Activated B cell treated with CpG ODN at 0.5 μM for 24 hours (primary cell): ENCODE data around the gene RPL13. TPM values are rescaled to one million over a fixed set of nuclear protein-coding genes. Genes with fewer than 3 reads are reported as not detected.

Experiments
- ATAC-seq: fragments of 200-7000 bp; cut with Tn5 transposase; one replicate; pipeline ENCODE4 v1.10.0; 2021; ENCODE audit warnings: low read depth, mild to moderate bottlenecking, moderate library complexity
- CTCF ChIA-PET: fragments of 350-600 bp; sonication (Branson Sonifier 250); formaldehyde crosslinking; loops from one replicate; lab custom pipeline; 2021; ENCODE audit warnings: antibody characterized with exemption; lab: Charles Lee
- POLR2A ChIA-PET: fragments of 350-600 bp; sonication (Branson Sonifier 250); formaldehyde crosslinking; loops from one replicate; lab custom pipeline; 2021; ENCODE audit warnings: antibody characterized with exemption; lab: Charles Lee
- DNase-seq: peaks from one replicate; pipeline ENCODE4 v3.0.0; 2022
- H3K27ac Mint-ChIP-seq: one replicate; pipeline ENCODE4 v1.8.0; 2020; ENCODE audit warnings: mixed read lengths
- H3K27me3 Mint-ChIP-seq: one replicate; pipeline ENCODE4 v1.8.0; 2021; ENCODE audit warnings: mixed read lengths
- H3K36me3 Mint-ChIP-seq: one replicate; pipeline ENCODE4 v1.8.0; 2021; ENCODE audit warnings: low read depth, mixed read lengths
- H3K4me1 Mint-ChIP-seq: one replicate; pipeline ENCODE4 v1.8.0; 2021; ENCODE audit warnings: mixed read lengths
- H3K4me3 Mint-ChIP-seq: one replicate; pipeline ENCODE4 v1.8.0; 2020; ENCODE audit warnings: mild to moderate bottlenecking, mixed read lengths
- H3K9me3 Mint-ChIP-seq: one replicate; pipeline ENCODE4 v1.8.0; 2020; ENCODE audit warnings: mixed read lengths
- intact Hi-C: fragments of 100-400 bp; cut with micrococcal nuclease; formaldehyde crosslinking; loops from one replicate; pipeline ENCODE4 v1.15.1; 2024
- total RNA-seq: library from RNA; stranded (reverse); gene quantifications from 2 replicates; pipeline ENCODE4 v1.2.3, GENCODE V29; 2022
- TF ChIP-seq, protein P1 (sequence below): fragments of 200-600 bp; IDR thresholded peaks from one replicate; pipeline ENCODE4 v1.8.0; 2022; ENCODE audit warnings: antibody characterized with exemption, mild to moderate bottlenecking

Gene RPL13
- total RNA-seq, result 3,566 and 4,063 TPM in 2 replicates

- Mint-ChIP-seq H3K4me3 (peak within 1 kb of the TSS; percentile 96), H3K4me1 (peaks cover 48% of the 10 kb centered on the region), H3K27ac (peak within 1 kb of the TSS; percentile 97), H3K36me3 (peaks cover 63% of the 10 kb centered on the region), H3K27me3 (no peaks in the 10 kb centered on the region), H3K9me3 (no peaks in the 10 kb centered on the region)
- TF ChIP-seq, protein P1, sequence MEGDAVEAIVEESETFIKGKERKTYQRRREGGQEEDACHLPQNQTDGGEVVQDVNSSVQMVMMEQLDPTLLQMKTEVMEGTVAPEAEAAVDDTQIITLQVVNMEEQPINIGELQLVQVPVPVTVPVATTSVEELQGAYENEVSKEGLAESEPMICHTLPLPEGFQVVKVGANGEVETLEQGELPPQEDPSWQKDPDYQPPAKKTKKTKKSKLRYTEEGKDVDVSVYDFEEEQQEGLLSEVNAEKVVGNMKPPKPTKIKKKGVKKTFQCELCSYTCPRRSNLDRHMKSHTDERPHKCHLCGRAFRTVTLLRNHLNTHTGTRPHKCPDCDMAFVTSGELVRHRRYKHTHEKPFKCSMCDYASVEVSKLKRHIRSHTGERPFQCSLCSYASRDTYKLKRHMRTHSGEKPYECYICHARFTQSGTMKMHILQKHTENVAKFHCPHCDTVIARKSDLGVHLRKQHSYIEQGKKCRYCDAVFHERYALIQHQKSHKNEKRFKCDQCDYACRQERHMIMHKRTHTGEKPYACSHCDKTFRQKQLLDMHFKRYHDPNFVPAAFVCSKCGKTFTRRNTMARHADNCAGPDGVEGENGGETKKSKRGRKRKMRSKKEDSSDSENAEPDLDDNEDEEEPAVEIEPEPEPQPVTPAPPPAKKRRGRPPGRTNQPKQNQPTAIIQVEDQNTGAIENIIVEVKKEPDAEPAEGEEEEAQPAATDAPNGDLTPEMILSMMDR, result no peak
- intact Hi-C loops, result loop anchor here (1.0 to 10.0 kb wide), 7 partner anchors 52 to 748 kb away; partner anchors contain the start of genes ANKRD11, SPG7 and TCF25
- DNase-seq (peak; percentile 83), ATAC-seq (peak; percentile 92)
- ChIA-PET POLR2A (interaction anchor here (0.5 to 1.1 kb wide), 4 partner anchors 40 to 348 kb away, joined by 3 to 6 read pairs (median 4); partner anchors contain the start of gene TCF25), CTCF (no interaction called here)
Measured at GRCh38 chr16:89560378-89561141, at the start of gene RPL13. Gene RPL13, plus strand, starts transcription at chr16:89560682. Its CDS starts 278 bp downstream, at chr16:89560960.

DNA sequence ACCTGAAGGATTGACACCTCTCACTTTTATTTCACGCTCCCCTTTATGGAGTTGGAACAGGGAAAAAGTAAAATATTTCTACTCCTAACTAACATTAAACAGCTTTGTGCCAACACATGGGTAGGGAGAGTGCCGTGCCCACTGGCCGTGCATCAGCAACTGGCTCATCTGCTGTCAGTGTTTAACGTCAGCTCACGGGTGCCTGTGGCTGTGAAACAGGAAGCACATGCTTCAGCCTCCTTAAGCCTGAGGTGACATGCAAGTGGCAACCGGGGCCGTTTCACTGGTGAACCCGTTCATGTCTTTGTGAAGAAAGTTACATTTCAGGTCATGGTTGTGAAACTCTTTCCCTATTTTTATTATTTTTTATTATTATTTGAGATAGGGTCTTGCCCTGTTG is 49.1 kb upstream of the RPL13 start:
- intact Hi-C loops, result no loop called here
- no peak overlapping the region for H3K4me3 Mint-ChIP-seq
- no peaks in the 10 kb centered on the region for H3K27me3 Mint-ChIP-seq
- no peak overlapping the region for H3K27ac Mint-ChIP-seq
- peaks cover 25% of the 10 kb centered on the region for H3K4me1 Mint-ChIP-seq
- ATAC-seq (no peak), DNase-seq (no peak)
- TF ChIP-seq, protein P1, result no peak
- no peaks in the 10 kb centered on the region for H3K9me3 Mint-ChIP-seq
- peaks cover 40% of the 10 kb centered on the region for H3K36me3 Mint-ChIP-seq
- CTCF ChIA-PET, result interaction anchor here (1.2 kb wide), 1 partner anchor 130 kb away, joined by 3 read pairs; no protein-coding TSS in a partner anchor
- POLR2A ChIA-PET, result no interaction called here

GRCh38 chr16:89512453-89512852 is 48.0 kb upstream of the RPL13 start:
- Mint-ChIP-seq H3K4me3 (no peak overlapping the region), H3K9me3 (no peaks in the 10 kb centered on the region), H3K36me3 (peaks cover 46% of the 10 kb centered on the region), H3K27ac (no peak overlapping the region), H3K27me3 (no peaks in the 10 kb centered on the region), H3K4me1 (peaks cover 16% of the 10 kb centered on the region)
- TF ChIP-seq, protein P1, result no peak
- ChIA-PET POLR2A (no interaction called here), CTCF (no interaction called here)
- DNase-seq, result no peak
- ATAC-seq, result no peak
- intact Hi-C loops, result loop anchor here (2.0 kb wide), 1 partner anchor 256 kb away; no protein-coding TSS in a partner anchor

DNA sequence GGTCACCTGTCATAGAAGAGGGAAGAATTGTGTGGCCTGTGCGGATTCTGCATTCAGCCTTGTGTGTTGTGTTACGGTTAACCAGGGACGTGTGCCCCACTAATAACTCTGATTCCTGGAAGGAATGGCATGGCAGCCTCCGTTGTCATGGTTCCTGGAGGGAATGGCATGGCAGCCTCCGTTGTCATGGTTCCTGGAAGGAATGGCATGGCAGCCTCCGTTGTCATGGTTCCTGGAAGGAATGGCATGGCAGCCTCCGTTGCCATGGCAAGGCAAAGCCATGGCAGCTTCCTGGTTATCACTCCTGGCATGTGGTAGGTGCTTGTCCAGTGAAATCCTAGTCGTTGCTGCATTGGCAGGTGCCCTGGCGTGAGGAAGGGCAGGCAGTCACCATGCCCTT is 43.4 kb upstream of the RPL13 start:
- Mint-ChIP-seq H3K27ac (no peak overlapping the region), H3K4me3 (no peak overlapping the region), H3K4me1 (no peaks in the 10 kb centered on the region), H3K36me3 (peaks cover 64% of the 10 kb centered on the region), H3K9me3 (no peaks in the 10 kb centered on the region), H3K27me3 (no peaks in the 10 kb centered on the region)
- no peak for ATAC-seq
- ChIA-PET POLR2A (interaction anchor here (0.6 kb wide), 1 partner anchor 615 kb away, joined by 4 read pairs; no protein-coding TSS in a partner anchor), CTCF (no interaction called here)
- intact Hi-C loops, result no loop called here
- DNase-seq, result no peak
- TF ChIP-seq, protein P1, result no peak

GRCh38 chr16:89519881-89520280 is 40.6 kb upstream of the RPL13 start:
- Mint-ChIP-seq H3K4me1 (peaks cover 3% of the 10 kb centered on the region), H3K27ac (no peak overlapping the region), H3K27me3 (no peaks in the 10 kb centered on the region), H3K4me3 (no peak overlapping the region), H3K36me3 (peaks cover 71% of the 10 kb centered on the region), H3K9me3 (no peaks in the 10 kb centered on the region)
- POLR2A ChIA-PET, result interaction anchor here (0.7 kb wide), 1 partner anchor 109 kb away, joined by 5 read pairs; no protein-coding TSS in a partner anchor
- ATAC-seq (no peak), DNase-seq (no peak)
- TF ChIP-seq, protein P1, result no peak
- CTCF ChIA-PET, result no interaction called here
- intact Hi-C loops, result no loop called here
